Measurements from ENCODE around the gene NFKBIZ. TPM values are rescaled to one million over a fixed set of nuclear protein-coding genes. Genes with fewer than 3 reads are reported as not detected.
"Not testable (repeated sequence)": the region's sequence is repeated elsewhere in the genome, so short reads cannot be mapped to it uniquely, and the experiment has no call there.

NFKBIZ gene
- total RNA-seq, 2 experiments from 2014 or later, result 76.5 to 81.3 TPM

- Mint-ChIP-seq H3K4me1 (peaks cover 2% of the 10 kb centered on the region), H3K36me3 (ENCODE audit: low read depth) (peaks cover 3% of the 10 kb centered on the region), H3K27me3 (no peaks in the 10 kb centered on the region), H3K9me3 (peaks cover under 1% of the 10 kb centered on the region), H3K27ac (no peak overlapping the region), H3K4me3 (no peak overlapping the region)
- POLR2A ChIA-PET, result interaction anchor here (0.6 to 1.4 kb wide), 4 partner anchors 12 to 225 kb away, joined by 3 to 5 read pairs (median 4); partner anchors contain the start of gene NFKBIZ
- no peak for DNase-seq
- CTCF ChIA-PET, result interaction anchor here (1.7 kb wide), 1 partner anchor 358 kb away, joined by 7 read pairs; no protein-coding TSS in a partner anchor
These were observed 18.7 kb downstream of the NFKBIZ start for GRCh38 chr3:101867996-101868395.

GRCh38 chr3:101868534-101869464, 19.5 kb downstream of the NFKBIZ start:
- H3K4me3 Mint-ChIP-seq, result no peak overlapping the region
- H3K4me1 Mint-ChIP-seq, result no peaks in the 10 kb centered on the region
- no peaks in the 10 kb centered on the region for H3K36me3 Mint-ChIP-seq (ENCODE audit: low read depth)
- CTCF ChIA-PET, result interaction anchor here (1.6 to 1.7 kb wide), 2 partner anchors 357 to 360 kb away, joined by 4 to 7 read pairs; no protein-coding TSS in a partner anchor
- H3K27me3 Mint-ChIP-seq, result no peaks in the 10 kb centered on the region
- no peak overlapping the region for H3K27ac Mint-ChIP-seq
- POLR2A ChIA-PET, result interaction anchor here (0.6 kb wide), 1 partner anchor 13 kb away, joined by 4 read pairs; no protein-coding TSS in a partner anchor
- H3K9me3 Mint-ChIP-seq, result peaks cover 5% of the 10 kb centered on the region
- DNase-seq, result no peak

GRCh38 chr3:101870138-101870537, 20.8 kb downstream of the NFKBIZ start:
- ChIA-PET POLR2A (no interaction called here), CTCF (interaction anchor here (1.6 kb wide), 1 partner anchor 359 kb away, joined by 4 read pairs; no protein-coding TSS in a partner anchor)
- DNase-seq, result no peak
- Mint-ChIP-seq H3K4me1 (no peaks in the 10 kb centered on the region), H3K27me3 (no peaks in the 10 kb centered on the region), H3K36me3 (ENCODE audit: low read depth) (no peaks in the 10 kb centered on the region), H3K9me3 (peaks cover 5% of the 10 kb centered on the region), H3K27ac (no peak overlapping the region), H3K4me3 (no peak overlapping the region)

- H3K27ac Mint-ChIP-seq, result no peak overlapping the region
- no peaks in the 10 kb centered on the region for H3K4me1 Mint-ChIP-seq
- H3K9me3 Mint-ChIP-seq, result peaks cover 5% of the 10 kb centered on the region
- H3K27me3 Mint-ChIP-seq, result peaks cover 3% of the 10 kb centered on the region
- ChIA-PET CTCF (no interaction called here), POLR2A (no interaction called here)
- H3K4me3 Mint-ChIP-seq, result no peak overlapping the region
- H3K36me3 Mint-ChIP-seq (ENCODE audit: low read depth), result no peaks in the 10 kb centered on the region
- no peak for DNase-seq
These were observed 24.3 kb downstream of the NFKBIZ start for GRCh38 chr3:101873619-101874018.

- no peak for DNase-seq
- ChIA-PET CTCF (no interaction called here), POLR2A (interaction anchor here (0.9 kb wide), 1 partner anchor 13 kb away, joined by 3 read pairs; no protein-coding TSS in a partner anchor)
- Mint-ChIP-seq H3K27ac (no peak overlapping the region), H3K27me3 (peaks cover 3% of the 10 kb centered on the region), H3K4me3 (no peak overlapping the region), H3K36me3 (ENCODE audit: low read depth) (no peaks in the 10 kb centered on the region), H3K9me3 (peaks cover 5% of the 10 kb centered on the region), H3K4me1 (no peaks in the 10 kb centered on the region)
These were observed 26.8 kb downstream of the NFKBIZ start for GRCh38 chr3:101876142-101876541.

GRCh38 chr3:101878589-101878988, 29.3 kb downstream of the NFKBIZ start:
- no peaks in the 10 kb centered on the region for H3K36me3 Mint-ChIP-seq (ENCODE audit: low read depth)
- H3K9me3 Mint-ChIP-seq, result no peaks in the 10 kb centered on the region
- CTCF ChIA-PET, result no interaction called here
- no peaks in the 10 kb centered on the region for H3K4me1 Mint-ChIP-seq
- DNase-seq, result no peak
- H3K4me3 Mint-ChIP-seq, result no peak overlapping the region
- POLR2A ChIA-PET, result no interaction called here
- peaks cover 3% of the 10 kb centered on the region for H3K27me3 Mint-ChIP-seq
- H3K27ac Mint-ChIP-seq, result no peak overlapping the region

- H3K4me1 Mint-ChIP-seq, result no peaks in the 10 kb centered on the region
- peaks cover 3% of the 10 kb centered on the region for H3K27me3 Mint-ChIP-seq
- DNase-seq, result no peak
- no peaks in the 10 kb centered on the region for H3K9me3 Mint-ChIP-seq
- ChIA-PET CTCF (no interaction called here), POLR2A (no interaction called here)
- H3K4me3 Mint-ChIP-seq, result no peak overlapping the region
- no peak overlapping the region for H3K27ac Mint-ChIP-seq
- H3K36me3 Mint-ChIP-seq (ENCODE audit: low read depth), result no peaks in the 10 kb centered on the region
These were observed 29.8 kb downstream of the NFKBIZ start for GRCh38 chr3:101879102-101879501.

GRCh38 chr3:101879623-101880284, 30.4 kb downstream of the NFKBIZ start:
- no peaks in the 10 kb centered on the region for H3K36me3 Mint-ChIP-seq (ENCODE audit: low read depth)
- no peak overlapping the region for H3K27ac Mint-ChIP-seq
- H3K27me3 Mint-ChIP-seq, result peaks cover 3% of the 10 kb centered on the region
- H3K4me3 Mint-ChIP-seq, result no peak overlapping the region
- CTCF ChIA-PET, result no interaction called here
- H3K4me1 Mint-ChIP-seq, result no peaks in the 10 kb centered on the region
- no peak for DNase-seq
- no peaks in the 10 kb centered on the region for H3K9me3 Mint-ChIP-seq
- POLR2A ChIA-PET, result no interaction called here

GRCh38 chr3:101884776-101885175, 35.5 kb downstream of the NFKBIZ start:
- POLR2A ChIA-PET, result no interaction called here
- no peak for DNase-seq
- no peaks in the 10 kb centered on the region for H3K27me3 Mint-ChIP-seq
- no peaks in the 10 kb centered on the region for H3K36me3 Mint-ChIP-seq (ENCODE audit: low read depth)
- no peak overlapping the region for H3K4me3 Mint-ChIP-seq
- CTCF ChIA-PET, result no interaction called here
- no peak overlapping the region for H3K27ac Mint-ChIP-seq
- H3K9me3 Mint-ChIP-seq, result peaks cover 5% of the 10 kb centered on the region
- H3K4me1 Mint-ChIP-seq, result no peaks in the 10 kb centered on the region

GRCh38 chr3:101885584-101885983, 36.3 kb downstream of the NFKBIZ start:
- POLR2A ChIA-PET; H3K9me3 Mint-ChIP-seq; H3K36me3 Mint-ChIP-seq (ENCODE audit: low read depth); H3K4me1 Mint-ChIP-seq; H3K27ac Mint-ChIP-seq; H3K4me3 Mint-ChIP-seq; H3K27me3 Mint-ChIP-seq; CTCF ChIA-PET; DNase-seq: not testable (repeated sequence)

GRCh38 chr3:101886626-101887025, 37.3 kb downstream of the NFKBIZ start:
- Mint-ChIP-seq H3K27ac (no peak overlapping the region), H3K36me3 (ENCODE audit: low read depth) (no peaks in the 10 kb centered on the region), H3K9me3 (peaks cover 8% of the 10 kb centered on the region), H3K4me3 (no peak overlapping the region), H3K27me3 (no peaks in the 10 kb centered on the region), H3K4me1 (no peaks in the 10 kb centered on the region)
- CTCF ChIA-PET, result interaction anchor here (0.9 kb wide), 1 partner anchor 339 kb away, joined by 4 read pairs; no protein-coding TSS in a partner anchor
- POLR2A ChIA-PET, result no interaction called here
- no peak for DNase-seq

GRCh38 chr3:101888653-101889052, 39.3 kb downstream of the NFKBIZ start:
- Mint-ChIP-seq H3K4me1 (no peaks in the 10 kb centered on the region), H3K27ac (no peak overlapping the region), H3K9me3 (peaks cover 8% of the 10 kb centered on the region), H3K36me3 (ENCODE audit: low read depth) (no peaks in the 10 kb centered on the region), H3K4me3 (no peak overlapping the region), H3K27me3 (no peaks in the 10 kb centered on the region)
- POLR2A ChIA-PET, result no interaction called here
- DNase-seq, result no peak
- CTCF ChIA-PET, result no interaction called here

GRCh38 chr3:101890716-101891115, 41.4 kb downstream of the NFKBIZ start:
- ChIA-PET POLR2A (no interaction called here), CTCF (no interaction called here)
- Mint-ChIP-seq H3K4me3 (no peak overlapping the region), H3K27ac (no peak overlapping the region), H3K9me3 (peaks cover 10% of the 10 kb centered on the region), H3K4me1 (no peaks in the 10 kb centered on the region), H3K27me3 (no peaks in the 10 kb centered on the region), H3K36me3 (ENCODE audit: low read depth) (no peaks in the 10 kb centered on the region)
- no peak for DNase-seq
